GM18907 (cell line): ENCODE data around the gene TENM4.
"Not testable (repeated sequence)": the region's sequence is repeated elsewhere in the genome, so short reads cannot be mapped to it uniquely, and the experiment has no call there.

Experiments
- ATAC-seq: cut with Tn5 transposase; IDR thresholded peaks from one replicate; pipeline ENCODE4 v1.9.1; 2021; ENCODE audit warnings: mild to moderate bottlenecking, moderate library complexity; ENCODE audit not compliant: unreplicated experiment

The TENM4 gene

DNA sequence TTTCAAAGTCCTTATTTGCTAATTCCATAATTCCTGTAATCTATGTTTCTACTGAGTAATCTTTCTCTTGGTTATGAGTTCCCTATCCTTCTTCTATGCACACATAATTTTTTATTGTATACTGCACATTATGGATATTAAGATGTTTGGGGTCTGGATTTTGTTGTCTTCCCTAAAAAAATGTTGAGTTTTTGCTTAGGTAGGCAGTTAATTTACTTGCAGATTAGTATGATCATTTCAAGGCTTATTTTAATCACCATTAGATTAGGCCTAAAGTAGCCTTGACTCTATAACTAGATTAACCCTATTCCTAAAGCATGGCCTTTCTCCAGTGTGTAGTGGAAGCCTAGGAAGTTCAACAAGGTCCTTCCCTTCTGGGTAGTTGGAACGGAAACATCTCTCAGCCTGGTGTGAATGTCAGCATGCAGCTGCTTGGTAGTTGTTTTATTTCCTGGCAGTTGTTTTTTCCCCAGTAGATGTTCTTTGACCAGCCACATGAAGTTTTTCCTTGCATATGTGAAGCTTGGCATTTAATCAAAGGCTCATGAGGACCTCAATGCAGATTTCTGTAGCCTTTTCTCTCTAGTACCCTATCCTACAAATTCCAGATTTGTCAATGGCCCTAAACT is 446.9 kb downstream of the TENM4 start:
- no peak for ATAC-seq

DNA sequence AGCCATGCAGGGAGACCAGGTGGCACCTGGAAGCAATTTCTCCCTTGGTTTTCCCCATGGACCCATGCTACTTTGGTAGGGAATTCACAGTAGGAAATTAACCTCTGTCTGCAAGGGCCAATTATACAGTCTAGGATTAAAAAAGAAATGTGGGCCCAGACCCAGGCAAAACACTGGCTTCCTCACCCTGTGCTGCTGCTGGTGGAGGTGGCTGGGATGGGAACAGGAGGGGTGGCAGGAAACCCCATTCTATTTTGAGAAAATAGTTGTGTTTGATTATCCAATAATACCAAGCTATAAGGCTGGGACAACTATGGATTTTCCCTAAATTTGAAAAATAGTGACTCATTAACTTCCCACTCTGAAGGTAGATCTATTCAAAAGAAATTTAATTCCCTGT is 449.1 kb downstream of the TENM4 start:
- no peak for ATAC-seq

DNA sequence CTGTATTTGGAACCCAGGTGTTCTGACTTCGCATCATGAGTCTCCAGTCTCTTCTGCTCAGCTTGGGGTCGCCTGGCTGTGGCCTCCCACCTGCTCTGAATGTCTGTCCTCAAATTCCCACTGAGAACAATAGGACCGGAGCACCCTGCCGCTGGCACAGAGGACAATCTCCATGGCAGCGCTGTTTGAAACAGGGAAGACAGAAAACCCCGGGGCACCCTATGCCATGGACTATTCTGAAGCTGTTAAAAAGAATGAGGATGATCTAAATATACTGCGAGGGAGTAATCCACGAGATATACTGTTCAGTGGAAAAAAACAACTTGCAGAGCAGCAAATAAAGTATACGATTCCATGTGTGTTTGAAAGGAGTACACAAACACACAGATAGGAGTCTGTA is 450.6 kb downstream of the TENM4 start:
- no peak for ATAC-seq

DNA sequence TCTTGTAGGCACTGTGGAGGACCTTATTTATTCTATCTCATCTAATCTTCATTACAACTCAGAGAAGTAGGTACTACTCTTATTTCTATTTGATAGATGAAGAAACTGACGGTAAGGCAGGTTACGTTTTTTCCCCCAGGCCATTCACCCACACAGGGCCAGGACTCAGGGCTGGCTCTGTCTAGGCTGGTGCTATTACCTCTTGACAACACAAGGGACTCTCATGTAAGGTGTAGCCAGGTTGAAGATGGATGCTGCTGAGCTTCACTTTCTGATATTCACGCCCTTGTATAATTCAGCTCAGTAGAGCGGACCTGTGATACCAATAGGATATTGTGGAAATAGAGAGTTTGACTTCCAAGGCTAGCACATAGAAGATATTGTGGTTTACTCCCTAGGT is 453.1 kb downstream of the TENM4 start:
- ATAC-seq, result no peak

DNA sequence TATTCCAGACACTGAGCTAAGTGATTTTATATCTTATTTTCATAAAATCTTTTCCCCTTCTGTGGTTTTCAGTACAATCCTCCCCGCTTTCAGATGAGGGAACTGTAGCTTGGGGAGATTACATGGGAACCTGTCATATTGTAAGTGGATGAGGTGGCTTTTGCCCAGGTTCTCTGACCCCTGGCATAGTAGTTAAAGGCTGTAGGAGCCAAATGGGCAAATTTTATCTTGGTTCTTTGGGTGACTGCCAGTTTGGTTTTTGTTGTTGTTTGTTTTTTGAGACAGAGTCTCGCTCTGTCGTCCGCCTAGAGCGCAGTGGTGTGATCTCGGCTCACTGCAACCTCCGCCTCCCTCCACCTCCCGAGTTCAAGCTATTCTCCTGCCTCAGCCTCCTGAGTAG is 454.5 kb downstream of the TENM4 start:
- no peak for ATAC-seq

DNA sequence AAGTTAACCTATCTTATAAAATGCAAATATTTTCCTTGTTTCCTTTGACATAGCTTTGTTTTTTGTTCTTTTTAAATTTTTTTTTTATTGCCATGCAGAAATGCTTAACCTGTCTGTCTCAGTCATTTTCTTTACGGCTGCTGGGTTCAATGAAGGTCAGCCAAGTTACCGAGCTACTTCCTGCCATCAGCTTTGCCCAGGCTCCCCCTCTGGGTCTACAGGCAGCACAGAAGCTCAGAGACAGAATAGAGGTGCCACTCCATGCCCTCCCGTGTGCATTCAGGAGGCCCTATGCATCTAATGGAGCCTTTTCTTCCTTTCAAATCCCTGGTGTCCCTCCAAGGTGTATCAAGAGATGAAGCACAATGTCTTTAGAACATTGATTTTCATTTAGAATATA is 455.2 kb downstream of the TENM4 start:
- ATAC-seq, result no peak

DNA sequence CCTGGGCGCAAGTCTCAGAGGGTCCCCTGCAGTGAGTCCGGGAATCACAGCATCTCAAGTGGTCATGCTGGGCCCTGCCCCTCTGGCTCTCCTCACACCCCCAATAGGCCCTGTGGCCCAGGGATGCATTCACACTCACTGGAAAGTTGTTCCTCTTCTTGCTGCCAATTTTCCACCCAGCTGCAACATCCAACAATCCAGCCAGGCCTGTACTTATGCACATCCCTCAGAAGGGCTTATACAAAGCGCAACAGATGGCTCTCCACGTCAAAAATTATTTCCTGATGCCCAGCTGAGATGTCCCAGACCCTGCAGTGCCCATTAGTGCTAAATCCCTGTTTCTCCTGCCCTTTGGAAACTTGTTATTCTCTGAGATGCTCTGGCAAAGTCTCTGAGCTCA is 458.4 kb downstream of the TENM4 start:
- ATAC-seq, result no peak

DNA sequence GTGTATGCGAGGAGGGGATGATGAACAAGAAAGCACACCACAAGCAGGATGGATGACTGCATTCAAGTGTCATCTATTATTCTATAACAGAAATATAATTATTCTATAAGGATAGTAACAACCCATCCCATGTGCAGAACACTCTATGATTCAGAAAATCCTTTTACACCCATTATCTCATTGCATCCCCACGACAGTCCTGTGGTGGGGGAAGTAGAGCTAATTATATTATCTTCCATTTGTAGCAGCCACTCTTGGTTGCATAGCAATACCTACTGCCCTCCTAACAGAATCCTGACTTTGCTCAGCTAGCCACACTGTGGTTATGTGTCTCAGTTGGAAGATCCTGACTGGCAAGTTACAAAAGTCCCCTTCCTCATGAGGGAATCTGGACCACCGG is 459.7 kb downstream of the TENM4 start:
- ATAC-seq, result no peak

DNA sequence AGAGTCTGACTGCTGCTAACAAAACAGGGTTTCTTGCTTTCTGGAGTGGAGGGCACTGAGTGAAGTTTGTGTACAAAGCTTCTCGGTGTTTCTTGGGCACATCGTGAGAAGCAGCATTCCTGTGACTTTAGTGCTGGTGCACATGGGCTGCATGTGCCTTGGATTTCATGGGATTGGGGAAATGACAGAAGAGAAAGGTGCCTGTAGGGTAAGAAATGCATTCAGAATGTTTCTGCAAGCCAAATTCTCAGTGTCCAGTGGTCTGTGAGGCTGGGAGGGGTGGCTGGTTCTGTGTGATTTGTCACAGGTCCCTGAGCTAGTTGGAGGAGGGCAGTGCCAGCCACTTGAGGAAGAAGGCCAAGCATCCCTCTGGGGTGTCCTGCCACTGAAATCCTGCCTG is 462.0 kb downstream of the TENM4 start:
- no peak for ATAC-seq

DNA sequence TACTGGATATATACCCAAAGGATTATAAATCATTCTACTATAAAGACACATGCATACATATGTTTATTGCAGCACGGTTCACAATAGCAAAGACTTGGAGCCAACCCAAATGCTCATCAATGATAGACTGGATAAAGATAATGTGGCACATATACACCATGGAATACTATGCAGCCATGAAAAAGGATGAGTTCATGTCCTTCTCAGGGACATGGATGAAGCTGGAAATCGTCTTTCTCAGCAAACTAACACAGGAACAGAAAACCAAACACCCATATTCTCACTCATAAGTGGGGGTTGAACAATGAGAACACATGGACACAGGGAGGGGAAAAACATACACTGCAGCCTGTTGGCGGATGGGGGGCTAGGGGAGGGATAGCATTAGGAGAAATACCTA is 463.0 kb downstream of the TENM4 start:
- not testable (repeated sequence) for ATAC-seq

DNA sequence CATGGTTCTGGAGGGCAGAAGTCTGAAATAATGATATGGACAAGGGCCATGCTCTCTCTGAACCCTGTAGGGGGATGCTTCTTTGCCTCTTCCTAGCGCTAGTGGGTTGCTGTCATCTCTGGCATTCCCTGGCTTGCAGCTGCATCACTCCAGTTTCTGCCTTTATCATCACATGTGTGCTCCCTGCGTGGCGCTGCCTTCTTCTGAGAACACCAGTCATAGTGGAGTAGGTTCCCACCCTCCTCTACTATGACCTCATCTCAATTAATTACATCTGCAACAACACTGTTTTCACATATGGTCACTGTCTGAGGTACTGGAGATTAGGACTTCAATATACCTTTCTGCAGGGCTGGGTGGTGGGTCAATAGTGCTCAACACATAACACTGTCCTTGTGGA is 463.8 kb downstream of the TENM4 start:
- ATAC-seq, result no peak

DNA sequence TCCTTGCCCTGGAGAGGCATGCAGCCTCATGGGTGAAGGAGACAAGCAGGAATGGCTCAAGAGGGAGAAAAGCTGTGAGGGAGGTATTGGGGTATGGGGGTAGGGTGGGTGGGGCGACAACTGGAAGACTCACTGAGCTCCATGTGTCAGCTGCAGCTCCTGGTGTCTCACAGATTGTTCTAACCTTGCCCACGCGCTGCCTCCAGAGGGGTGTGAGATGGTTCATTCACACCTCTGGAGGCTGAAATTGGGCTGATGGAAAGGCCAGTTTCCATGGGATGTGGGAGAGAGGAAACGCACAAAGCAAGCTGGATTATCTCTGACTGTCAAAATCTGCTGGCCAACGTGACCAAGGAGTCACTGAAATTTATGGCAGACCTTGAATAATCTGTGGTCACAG is 465.7 kb downstream of the TENM4 start:
- no peak for ATAC-seq

DNA sequence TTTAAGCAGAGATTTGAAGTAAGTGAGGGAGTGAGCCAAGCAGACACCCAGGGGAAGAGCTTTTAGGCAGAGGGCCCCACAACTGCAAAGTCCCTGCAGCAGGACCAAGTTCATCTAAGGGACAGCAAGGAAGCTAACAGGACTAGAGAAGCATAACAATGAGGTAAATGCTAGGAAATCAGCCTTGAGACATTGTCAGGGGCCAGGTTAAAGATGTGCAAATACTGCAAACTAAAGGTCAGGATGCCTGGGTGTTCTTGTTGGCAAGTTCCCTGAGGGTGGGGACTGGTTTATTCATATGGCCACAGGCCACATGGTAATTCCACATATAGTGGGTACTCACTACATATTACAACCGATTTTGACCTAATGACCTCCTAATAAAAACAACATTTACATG is 467.0 kb downstream of the TENM4 start:
- ATAC-seq, result no peak

DNA sequence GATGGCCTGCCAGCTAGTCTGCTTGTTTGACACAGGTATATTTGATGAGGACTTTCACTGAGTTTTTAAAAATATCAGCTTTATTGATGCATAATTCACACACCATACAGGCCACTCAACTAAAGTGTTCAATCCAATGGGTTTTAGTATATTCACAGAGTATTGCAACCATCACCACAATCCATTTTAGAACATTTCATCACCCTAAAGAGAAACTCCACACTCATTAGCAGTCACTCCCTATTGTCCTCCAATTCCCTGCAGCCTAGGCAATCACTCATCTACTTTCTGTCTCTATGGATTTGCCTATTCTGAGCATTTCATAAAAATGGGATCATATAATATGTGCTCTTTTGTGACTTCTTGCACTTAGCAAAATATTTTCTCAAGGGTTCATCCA is 468.2 kb downstream of the TENM4 start:
- ATAC-seq, result no peak

DNA sequence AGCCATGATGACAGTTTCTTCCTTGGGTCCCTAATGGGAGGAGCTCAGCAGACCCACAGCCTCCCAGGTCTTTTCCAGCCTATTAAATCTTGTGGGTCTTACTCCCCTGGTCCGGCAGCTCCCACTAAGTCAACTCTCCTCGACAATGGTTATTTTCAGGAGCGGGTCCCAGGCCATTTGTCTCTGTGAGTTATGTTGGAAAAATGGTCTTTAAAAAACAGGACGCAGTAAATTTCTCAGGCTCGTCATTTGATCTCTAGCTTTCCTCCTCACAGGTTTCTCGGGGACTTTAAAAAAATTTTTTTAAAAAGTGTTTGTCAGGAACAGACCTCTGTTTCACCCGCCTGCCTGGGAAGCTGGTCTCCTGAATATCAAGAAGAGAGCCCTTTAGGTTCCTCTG is 468.7 kb downstream of the TENM4 start:
- ATAC-seq, result no peak

DNA sequence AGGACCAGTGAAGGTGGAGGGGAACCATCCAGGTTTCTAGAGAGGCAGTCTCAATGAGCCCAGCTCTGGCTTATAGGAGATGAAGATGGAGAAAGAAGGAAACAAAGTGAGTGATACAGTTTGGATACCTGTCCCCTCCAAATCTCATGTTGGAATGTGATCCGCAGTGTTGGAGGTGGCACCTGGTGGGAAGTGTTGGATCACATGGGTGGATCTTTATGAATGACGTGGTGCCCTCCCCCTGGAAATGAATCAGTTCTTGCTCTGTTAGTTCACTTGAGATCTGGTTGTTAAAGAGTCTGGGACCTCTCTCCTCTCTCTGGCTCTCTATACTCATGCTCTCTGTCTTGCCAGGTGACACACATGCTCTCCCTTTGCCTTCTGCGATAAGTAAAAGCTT is 473.0 kb downstream of the TENM4 start:
- no peak for ATAC-seq

DNA sequence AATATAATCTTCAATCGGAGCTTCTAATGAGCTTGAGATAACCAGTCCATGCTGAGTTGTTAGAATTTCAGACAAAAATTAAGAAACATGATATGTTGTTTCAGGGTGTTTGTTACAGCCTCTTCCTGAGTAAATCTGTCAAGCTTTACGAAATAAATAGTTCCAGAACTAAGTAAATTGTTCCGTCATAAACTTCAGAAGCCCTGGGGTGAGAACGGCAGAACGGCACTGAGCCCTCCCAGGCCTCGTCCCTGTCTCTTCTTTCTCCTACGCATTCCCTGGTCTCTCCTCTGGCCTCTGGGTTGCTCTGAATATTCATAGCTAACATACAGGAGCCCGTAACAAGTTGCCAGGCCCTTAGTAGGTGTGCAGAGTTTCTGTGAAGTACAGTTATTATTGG is 475.4 kb downstream of the TENM4 start:
- no peak for ATAC-seq

DNA sequence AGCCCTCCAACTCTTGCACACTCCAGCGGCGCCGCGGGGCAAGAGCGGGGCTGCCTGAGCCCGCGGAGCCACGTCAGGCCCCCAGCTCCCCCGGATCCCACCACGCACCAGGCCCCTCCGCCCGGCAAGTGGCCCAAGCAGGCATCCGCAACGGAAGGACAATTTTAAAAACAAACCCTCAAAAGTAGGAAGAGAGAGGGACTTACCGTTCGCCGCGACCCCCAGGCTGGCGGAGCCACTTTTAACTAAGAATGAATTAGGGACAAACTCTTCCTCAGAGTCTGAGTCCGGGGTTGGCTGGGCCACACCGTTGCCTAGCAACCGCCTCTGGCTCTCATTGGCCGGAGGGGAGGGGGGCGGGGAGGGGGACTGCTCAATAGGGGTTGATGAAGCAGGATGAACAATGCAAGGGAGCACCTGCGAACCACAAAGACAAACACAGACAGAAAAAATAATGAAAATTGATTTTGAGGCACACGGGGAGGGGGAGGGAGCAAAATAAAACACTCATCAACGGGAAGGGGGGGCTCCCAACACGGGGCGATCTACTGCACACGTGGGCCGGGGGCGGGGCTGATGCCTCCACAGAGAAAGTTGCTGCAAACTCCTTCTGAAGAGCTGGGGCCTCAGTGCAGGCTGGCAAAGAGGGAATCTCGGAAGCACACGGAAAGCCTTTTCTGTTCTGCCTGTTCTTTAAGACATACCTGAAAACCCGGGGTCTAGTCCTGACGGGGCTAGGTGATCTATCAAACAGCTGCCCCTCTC is 478.7 kb downstream of the TENM4 start:
- no peak for ATAC-seq

DNA sequence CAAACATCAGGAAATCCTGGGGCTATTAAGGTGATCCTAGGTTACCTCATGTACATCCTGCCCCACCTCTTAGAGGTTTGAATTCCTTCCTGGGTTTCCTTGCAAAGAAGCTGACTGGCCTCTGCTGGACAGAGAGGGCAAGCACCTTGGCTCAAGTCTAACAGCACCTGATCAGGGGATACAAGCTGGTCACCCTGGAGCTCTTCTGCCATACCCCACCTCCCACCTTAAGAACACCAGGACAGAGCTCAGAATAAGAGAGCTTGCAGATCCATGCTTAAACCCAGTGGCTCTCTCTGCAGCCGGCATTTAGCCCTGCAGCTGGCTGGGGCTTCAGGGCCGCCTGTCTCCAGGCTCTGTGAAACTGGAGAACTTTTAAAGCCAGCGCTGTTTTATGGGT is 479.6 kb downstream of the TENM4 start:
- ATAC-seq, result no peak

DNA sequence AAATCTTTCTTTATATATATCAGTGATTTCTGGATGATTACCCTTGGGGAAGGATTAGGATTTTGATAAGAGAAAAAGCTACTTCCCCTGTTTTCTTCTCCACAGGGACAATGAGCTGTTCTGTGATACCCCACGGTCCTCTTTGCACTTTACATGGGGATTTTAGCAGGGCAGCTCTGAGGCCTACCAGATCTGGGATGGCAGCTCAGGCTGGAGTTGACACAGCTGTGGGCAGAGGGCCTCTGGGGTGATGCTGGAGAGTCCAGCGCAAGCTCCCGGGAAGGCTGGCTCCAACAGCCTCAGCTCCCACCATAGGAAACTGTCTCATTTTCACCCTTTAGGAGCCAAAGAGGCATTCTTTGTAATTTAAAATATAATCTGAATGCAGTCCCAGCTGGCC is 482.4 kb downstream of the TENM4 start:
- ATAC-seq, result no peak

DNA sequence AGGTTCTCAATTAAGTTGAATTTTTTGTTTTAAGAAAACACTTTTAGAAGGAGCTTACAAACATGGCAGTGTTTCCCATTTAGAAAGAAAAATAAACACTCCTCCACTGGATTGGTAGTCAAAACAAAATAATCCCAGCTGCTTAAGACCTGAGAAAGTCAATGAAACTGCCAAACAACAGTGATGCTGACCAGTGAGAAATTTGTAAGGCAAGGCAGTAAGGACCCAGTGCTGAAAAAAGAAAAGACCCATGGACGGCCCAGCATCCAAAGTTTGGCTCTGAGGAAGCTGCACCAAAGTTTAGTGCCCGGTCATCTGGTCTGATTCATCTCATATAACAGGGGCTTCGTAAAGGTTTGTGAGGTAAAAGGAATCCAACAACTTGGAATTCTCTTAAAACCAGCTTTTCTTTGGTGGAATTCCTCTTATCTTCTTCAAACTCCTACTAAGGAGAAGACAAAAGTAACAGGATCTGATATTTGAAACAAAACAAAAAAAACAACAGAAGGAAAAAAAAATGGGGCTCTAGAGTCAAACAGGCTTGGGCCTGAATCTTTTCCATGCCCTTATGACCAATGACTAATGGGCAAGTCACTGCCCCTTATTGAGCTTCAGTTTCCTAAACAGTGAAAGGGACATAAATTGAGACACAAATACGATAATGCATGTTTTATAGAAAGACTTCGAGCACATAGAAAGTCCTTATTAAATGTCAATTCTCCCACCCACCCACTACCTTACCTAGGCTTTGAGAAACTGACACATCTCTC is 483.2 kb downstream of the TENM4 start:
- no peak for ATAC-seq

DNA sequence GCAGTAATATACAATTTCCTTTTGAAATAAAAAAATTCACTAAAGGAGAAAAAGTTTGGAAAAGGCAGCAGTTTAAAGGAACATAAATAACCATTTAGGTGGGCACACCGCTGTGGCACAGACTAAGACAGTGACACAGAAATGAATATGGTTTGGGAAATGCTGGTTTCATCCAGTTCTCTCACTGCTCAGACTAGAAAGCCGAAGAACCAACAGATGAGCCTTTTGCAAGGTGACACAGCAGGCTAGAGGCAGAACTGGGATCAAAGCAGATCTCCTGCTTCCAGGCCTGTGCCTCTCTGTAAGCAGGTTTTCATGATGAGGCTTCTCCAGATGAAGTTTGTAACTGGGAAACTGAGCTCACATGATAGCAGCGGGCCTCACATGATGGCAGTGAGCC is 486.1 kb downstream of the TENM4 start:
- ATAC-seq, result no peak
